HCT116 (cell line): ENCODE results near the gene CKAP4. TPM values are rescaled to one million over a fixed set of nuclear protein-coding genes. Genes with fewer than 3 reads are reported as not detected.

Source experiments
- ATAC-seq: fragments of 200-7000 bp; cut with Tn5 transposase; 2 replicates; pipeline ENCODE4 v1.9.1; 2020; ENCODE audit warnings: mild to moderate bottlenecking, moderate library complexity
- BruUV-seq: library from RNA; stranded (reverse); fragments of 400-500 nt; replicated peaks from 2 replicates; lab custom pipeline; 2021; lab: Mats Ljungman, UMichigan
- CTCF ChIA-PET: fragments of 300-600 bp; sonication (Branson Sonifier 250); formaldehyde crosslinking; loops from one replicate; lab custom pipeline; 2021; ENCODE audit warnings: antibody characterized with exemption; lab: Charles Lee
- POLR2A ChIA-PET: fragments of 300-600, 350-600 bp; sonication (Branson Sonifier 250); formaldehyde crosslinking; loops from one replicate; lab custom pipeline; 2021; ENCODE audit warnings: antibody characterized with exemption; lab: Charles Lee
- RAD21 ChIA-PET, 2 experiments: fragments of 300-600 bp; sonication (Branson Sonifier 250); formaldehyde crosslinking; loops; one replicate each; lab custom pipeline; 2023; ENCODE audit warnings: low total read pairs in 2 of 2; ENCODE audit not compliant: uncharacterized antibody in 2 of 2, unreplicated experiment in 2 of 2, low non-redundant PET in 1 of 2; lab: Charles Lee
- DNase-seq: peaks from one replicate; pipeline ENCODE4 v3.0.0-alpha.2; 2010; ENCODE audit warnings: low read depth, low spot score
- H2AFZ ChIP-seq: fragments of 200-600 bp; shearing (Covaris generic), sonication (generic); 2 replicates; pipeline ENCODE4 v1.6.1; 2017; ENCODE audit warnings: low read depth, mixed run types, mixed read lengths, antibody characterized with exemption, low read length; ENCODE audit not compliant: poor library complexity, severe bottlenecking
- H3K27ac ChIP-seq: 2 replicates; pipeline ENCODE4 v1.5.1; 2012; ENCODE audit warnings: low read depth, low read length
- H3K27me3 ChIP-seq: fragments of 200-600 bp; sonication (generic); 2 replicates; pipeline ENCODE4 v1.6.1; 2016; ENCODE audit warnings: mixed run types, low read length, mixed read lengths; ENCODE audit not compliant: insufficient read depth
- H3K36me3 ChIP-seq, 2 experiments: fragments of 200-500 bp in 1 of 2; fragments of 200-600 bp in 1 of 2; sonication (Bioruptor generic) in 1 of 2; sonication (generic) in 1 of 2; 2 replicates each; pipeline versions ENCODE4 v1.5.1 to v1.6.1; 2014 to 2016; ENCODE audit warnings: low read length in 2 of 2, inconsistent platforms in 1 of 2, mixed read lengths in 1 of 2, mixed run types in 1 of 2; ENCODE audit not compliant: insufficient read depth in 2 of 2, control insufficient read depth in 1 of 2
- H3K4me1 ChIP-seq, 2 experiments: fragments of 200-600 bp in 1 of 2; sonication (generic) in 1 of 2; 2 replicates each; pipeline versions ENCODE4 v1.5.1 to v1.6.1; 2012 to 2017; ENCODE audit warnings: low read length in 2 of 2, inconsistent platforms in 1 of 2, mild to moderate bottlenecking in 1 of 2, mixed read lengths in 1 of 2, mixed run types in 1 of 2, moderate library complexity in 1 of 2; ENCODE audit not compliant: insufficient read depth in 2 of 2, control insufficient read depth in 1 of 2
- H3K4me2 ChIP-seq: fragments of 200-600 bp; sonication (generic); 2 replicates; pipeline ENCODE4 v1.6.1; 2017; ENCODE audit warnings: mixed run types, low read length, mixed read lengths
- H3K4me3 ChIP-seq, 2 experiments: fragments of 200-600 bp in 1 of 2; sonication (generic) in 1 of 2; replicated peaks in 1 of 2; 2 replicates each; pipeline ENCODE4 v1.5.1; 2011 to 2016; ENCODE audit warnings: low read length in 2 of 2, control low read depth in 1 of 2, low read depth in 1 of 2, mild to moderate bottlenecking in 1 of 2, mixed read lengths in 1 of 2, mixed run types in 1 of 2
- H3K79me2 ChIP-seq: fragments of 200-600 bp; sonication (generic); 2 replicates; pipeline ENCODE4 v1.6.1; 2017; ENCODE audit warnings: mild to moderate bottlenecking, mixed run types, low read length, moderate library complexity, mixed read lengths; ENCODE audit not compliant: insufficient read depth
- H3K9ac ChIP-seq: fragments of 200-600 bp; sonication (generic); 2 replicates; pipeline ENCODE4 v1.6.1; 2016; ENCODE audit warnings: low read length, mixed read lengths
- H3K9me2 ChIP-seq: fragments of 200-600 bp; sonication (generic), shearing (Covaris generic); 2 replicates; pipeline ENCODE4 v1.6.1; 2017; ENCODE audit warnings: mixed run types, mild to moderate bottlenecking, moderate library complexity; ENCODE audit not compliant: insufficient read depth
- H3K9me3 ChIP-seq, 2 experiments: fragments of 200-500 bp in 1 of 2; fragments of 200-600 bp in 1 of 2; sonication (Bioruptor generic) in 1 of 2; sonication (generic) in 1 of 2; 2 replicates each; pipeline ENCODE4 v1.6.1; 2014 to 2017; ENCODE audit warnings: low read length in 2 of 2, mixed read lengths in 2 of 2, inconsistent platforms in 1 of 2, low read depth in 1 of 2, mild to moderate bottlenecking in 1 of 2, mixed run types in 1 of 2, moderate library complexity in 1 of 2; ENCODE audit not compliant: control insufficient read depth in 1 of 2, insufficient read depth in 1 of 2
- H4K20me1 ChIP-seq: fragments of 200-600 bp; sonication (generic), shearing (Covaris generic); 2 replicates; pipeline ENCODE4 v1.6.1; 2017; ENCODE audit warnings: mixed run types, mild to moderate bottlenecking, moderate library complexity; ENCODE audit not compliant: insufficient read depth
- CBX3 ChIP-seq: IDR thresholded peaks from 2 replicates; pipeline ENCODE4 v1.6.1; 2012; ENCODE audit warnings: low read depth
- FOSL1 ChIP-seq: IDR thresholded peaks from 2 replicates; pipeline ENCODE4 v1.6.1; 2012; ENCODE audit warnings: low read depth
- RAD21 ChIP-seq: IDR thresholded peaks from 2 replicates; pipeline ENCODE4 v1.6.1; 2012; ENCODE audit warnings: low read depth, mild to moderate bottlenecking
- intact Hi-C: fragments of 100-400 bp; cut with micrococcal nuclease; formaldehyde crosslinking; loops from 2 replicates; pipeline ENCODE4 v1.10.0; 2022
- total RNA-seq: library from RNA; stranded (reverse); gene quantifications from one replicate; pipeline ENCODE4 v1.2.1, GENCODE V29; 2021; ENCODE audit not compliant: unreplicated experiment
- TF ChIP-seq, protein P1 (sequence below): IDR thresholded peaks from 2 replicates; pipeline ENCODE4 v1.6.1; 2011; ENCODE audit warnings: mild to moderate bottlenecking, low read length, moderate library complexity; ENCODE audit not compliant: insufficient replicate concordance; ENCODE audit errors: extremely low read depth

Gene CKAP4
- total RNA-seq, 1 experiment from 2014 or later = 45.9 TPM

DNA sequence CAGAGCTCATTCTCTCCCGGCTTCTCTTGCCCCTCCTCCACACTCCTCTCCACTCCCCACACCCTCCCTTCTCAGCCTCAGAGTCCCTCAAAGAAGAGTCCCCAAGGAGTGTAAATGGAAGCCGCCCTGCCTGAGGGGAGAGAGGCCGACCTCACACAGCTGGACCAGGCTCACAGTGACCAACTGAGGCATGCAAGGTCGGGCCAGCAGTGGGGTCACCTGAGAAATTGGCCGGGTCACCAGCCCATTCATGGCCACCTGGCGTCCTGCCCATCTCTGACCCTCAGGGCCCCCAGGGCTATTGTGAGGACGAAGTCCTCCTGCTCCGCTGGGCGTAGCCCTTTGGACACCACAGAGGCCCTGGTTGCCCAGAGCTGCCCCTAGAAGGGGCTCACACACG, 59.6 kb downstream of the CKAP4 start:
- TF ChIP-seq FOSL1 (no peak), RAD21 (no peak), CBX3 (no peak)
- TF ChIP-seq, protein P1, sequence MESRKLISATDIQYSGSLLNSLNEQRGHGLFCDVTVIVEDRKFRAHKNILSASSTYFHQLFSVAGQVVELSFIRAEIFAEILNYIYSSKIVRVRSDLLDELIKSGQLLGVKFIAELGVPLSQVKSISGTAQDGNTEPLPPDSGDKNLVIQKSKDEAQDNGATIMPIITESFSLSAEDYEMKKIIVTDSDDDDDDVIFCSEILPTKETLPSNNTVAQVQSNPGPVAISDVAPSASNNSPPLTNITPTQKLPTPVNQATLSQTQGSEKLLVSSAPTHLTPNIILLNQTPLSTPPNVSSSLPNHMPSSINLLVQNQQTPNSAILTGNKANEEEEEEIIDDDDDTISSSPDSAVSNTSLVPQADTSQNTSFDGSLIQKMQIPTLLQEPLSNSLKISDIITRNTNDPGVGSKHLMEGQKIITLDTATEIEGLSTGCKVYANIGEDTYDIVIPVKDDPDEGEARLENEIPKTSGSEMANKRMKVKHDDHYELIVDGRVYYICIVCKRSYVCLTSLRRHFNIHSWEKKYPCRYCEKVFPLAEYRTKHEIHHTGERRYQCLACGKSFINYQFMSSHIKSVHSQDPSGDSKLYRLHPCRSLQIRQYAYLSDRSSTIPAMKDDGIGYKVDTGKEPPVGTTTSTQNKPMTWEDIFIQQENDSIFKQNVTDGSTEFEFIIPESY = no peak
- CTCF ChIA-PET = no interaction called here

More for the DNA sequence above, 59.6 kb downstream of the CKAP4 start:
- Histone ChIP-seq H3K36me3 (no peaks in the 10 kb centered on the region), H3K79me2 (no peaks in the 10 kb centered on the region), H3K4me1 (no peaks in the 10 kb centered on the region), H3K27ac (no peak overlapping the region), H3K27me3 (no peaks in the 10 kb centered on the region), H3K9me3 (no peaks in the 10 kb centered on the region), H2AFZ (no peak overlapping the region), H3K9ac (no peak overlapping the region), H4K20me1 (no peaks in the 10 kb centered on the region), H3K4me2 (no peak overlapping the region), H3K4me3 (no peak overlapping the region), H3K9me2 (no peaks in the 10 kb centered on the region)
- BruUV-seq = no TSS peak
- DNase-seq = no peak
- ChIA-PET RAD21 (no interaction called here), POLR2A (no interaction called here)
- no peak for ATAC-seq
- intact Hi-C loops = no loop called here

Other genes with a start within 250 kb of the CKAP4 start
- gene NUAK1, start 109.1 kb downstream of the CKAP4 start, total RNA-seq = 7.4 TPM
- gene TCP11L2, start 54.7 kb upstream of the CKAP4 start, total RNA-seq = 14.4 TPM
- gene POLR3B, start 109.7 kb upstream of the CKAP4 start, total RNA-seq = 10.7 TPM